Suprapubic skin (tissue), 3 donors: ENCODE measurements around the gene URAD.

Experiments used
- CTCF ChIP-seq, 2 donors: fragments of 200-600 bp in 1 of 2; fragments of 450-650 bp in 1 of 2; sonication (generic) in 1 of 2; IDR thresholded peaks; one replicate each; pipeline ENCODE4 v1.5.1; 2016 to 2019; ENCODE audit warnings: antibody characterized with exemption in 2 of 2, mild to moderate bottlenecking in 1 of 2, moderate library complexity in 1 of 2
- EP300 ChIP-seq: sonication (generic); formaldehyde crosslinking; IDR thresholded peaks from one replicate; pipeline ENCODE4 v1.6.1; 2017; ENCODE audit warnings: antibody characterized with exemption
- POLR2A ChIP-seq, 2 donors: fragments of 450-650 bp; IDR thresholded peaks; one replicate each; pipeline ENCODE4 v1.6.1; 2017; ENCODE audit warnings: antibody characterized with exemption in 2 of 2, mild to moderate bottlenecking in 2 of 2, moderate library complexity in 2 of 2

GRCh38 chr13:27981006-27981708 is 7.3 kb downstream of the URAD start:
- TF ChIP-seq POLR2A (IDR thresholded peaks at IDR 0.05) (no peak), CTCF (IDR thresholded peaks at IDR 0.05) (no peak), EP300 (no peak)
